Measurements from ENCODE around the gene YEATS4.

The YEATS4 gene

DNA sequence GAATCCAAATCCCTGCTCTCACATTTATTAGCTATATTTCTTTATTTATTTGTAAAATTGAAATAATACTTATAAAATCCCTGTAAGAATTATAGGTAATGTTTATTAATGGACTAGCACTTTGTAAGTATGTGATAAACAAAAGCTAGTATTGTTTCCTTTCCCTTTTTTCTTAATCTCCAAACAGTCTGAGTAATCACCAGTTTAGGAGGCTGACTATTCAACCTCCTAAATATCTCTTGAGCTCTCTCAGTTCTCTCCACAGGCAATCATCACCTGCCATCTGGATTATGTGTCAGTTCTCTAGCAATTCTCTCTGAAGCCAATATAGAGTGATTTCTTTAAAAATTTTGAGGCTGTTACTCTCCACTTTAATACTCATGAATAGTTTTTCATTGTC is 20.6 kb upstream of the YEATS4 start:
- TF ChIP-seq, protein P1, sequence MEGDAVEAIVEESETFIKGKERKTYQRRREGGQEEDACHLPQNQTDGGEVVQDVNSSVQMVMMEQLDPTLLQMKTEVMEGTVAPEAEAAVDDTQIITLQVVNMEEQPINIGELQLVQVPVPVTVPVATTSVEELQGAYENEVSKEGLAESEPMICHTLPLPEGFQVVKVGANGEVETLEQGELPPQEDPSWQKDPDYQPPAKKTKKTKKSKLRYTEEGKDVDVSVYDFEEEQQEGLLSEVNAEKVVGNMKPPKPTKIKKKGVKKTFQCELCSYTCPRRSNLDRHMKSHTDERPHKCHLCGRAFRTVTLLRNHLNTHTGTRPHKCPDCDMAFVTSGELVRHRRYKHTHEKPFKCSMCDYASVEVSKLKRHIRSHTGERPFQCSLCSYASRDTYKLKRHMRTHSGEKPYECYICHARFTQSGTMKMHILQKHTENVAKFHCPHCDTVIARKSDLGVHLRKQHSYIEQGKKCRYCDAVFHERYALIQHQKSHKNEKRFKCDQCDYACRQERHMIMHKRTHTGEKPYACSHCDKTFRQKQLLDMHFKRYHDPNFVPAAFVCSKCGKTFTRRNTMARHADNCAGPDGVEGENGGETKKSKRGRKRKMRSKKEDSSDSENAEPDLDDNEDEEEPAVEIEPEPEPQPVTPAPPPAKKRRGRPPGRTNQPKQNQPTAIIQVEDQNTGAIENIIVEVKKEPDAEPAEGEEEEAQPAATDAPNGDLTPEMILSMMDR (IDR thresholded peaks at IDR 0.05), result no peak
- no peaks in the 10 kb centered on the region for H3K4me1 ChIP-seq
- no peak overlapping the region for H3K4me3 ChIP-seq
- no peaks in the 10 kb centered on the region for H3K27me3 ChIP-seq
- H3K27ac ChIP-seq, result no peak overlapping the region
- no peak for DNase-seq
- no peaks in the 10 kb centered on the region for H3K9me3 ChIP-seq
- intact Hi-C loops (cut with DNase I; ENCODE audit: low total_unique reads), result no loop called here
- no peaks in the 10 kb centered on the region for H3K36me3 ChIP-seq

DNA sequence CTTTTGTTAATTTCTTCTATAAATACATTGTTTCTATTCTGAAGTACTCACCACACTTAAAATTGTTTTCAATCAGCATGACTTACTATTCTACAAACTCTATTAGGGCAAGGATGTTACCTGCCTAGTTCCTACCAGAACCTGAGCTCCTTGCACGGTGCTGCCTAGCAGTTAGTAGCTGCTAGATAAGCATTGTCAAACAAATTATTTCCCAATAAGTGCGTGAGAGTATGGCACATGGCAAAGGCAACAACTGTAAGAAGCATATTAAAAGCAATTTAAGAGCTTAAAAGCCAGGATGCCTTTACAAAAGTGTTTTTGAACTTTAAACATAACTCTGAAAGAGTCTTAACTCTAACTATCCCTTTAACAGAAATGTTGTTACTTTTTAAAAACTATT is 19.5 kb upstream of the YEATS4 start:
- no peaks in the 10 kb centered on the region for H3K4me1 ChIP-seq
- DNase-seq, result no peak
- no peak overlapping the region for H3K27ac ChIP-seq
- TF ChIP-seq, protein P1 (IDR thresholded peaks at IDR 0.05), result no peak
- no peak overlapping the region for H3K4me3 ChIP-seq
- intact Hi-C loops (cut with DNase I; ENCODE audit: low total_unique reads), result loop anchor here (10.0 kb wide), 1 partner anchor 185 kb away; no protein-coding TSS in a partner anchor
- H3K27me3 ChIP-seq, result no peaks in the 10 kb centered on the region
- H3K9me3 ChIP-seq, result no peaks in the 10 kb centered on the region
- H3K36me3 ChIP-seq, result no peaks in the 10 kb centered on the region

DNA sequence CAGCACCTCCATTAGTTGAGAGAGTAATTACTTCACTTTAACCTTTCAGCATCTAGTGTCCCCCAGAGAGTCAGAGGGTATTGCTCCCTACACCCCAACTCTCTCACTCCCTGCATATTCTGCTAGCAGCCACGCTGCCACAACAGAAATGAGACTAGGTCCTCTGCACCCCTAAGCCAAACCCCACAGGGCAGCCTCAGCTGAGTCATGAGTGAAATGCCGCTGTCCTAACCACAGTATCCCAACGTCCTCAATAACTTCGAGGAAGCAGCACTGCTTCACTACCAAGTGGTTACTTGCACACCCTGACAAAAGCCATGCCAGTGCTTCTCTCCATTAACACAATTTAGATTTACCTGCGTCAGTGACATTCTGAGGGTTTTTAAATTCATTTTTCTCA is 18.2 kb upstream of the YEATS4 start:
- intact Hi-C loops (cut with DNase I; ENCODE audit: low total_unique reads), result loop anchor here (10.0 kb wide), 1 partner anchor 187 kb away; no protein-coding TSS in a partner anchor
- TF ChIP-seq, protein P1 (IDR thresholded peaks at IDR 0.05), result no peak

DNA sequence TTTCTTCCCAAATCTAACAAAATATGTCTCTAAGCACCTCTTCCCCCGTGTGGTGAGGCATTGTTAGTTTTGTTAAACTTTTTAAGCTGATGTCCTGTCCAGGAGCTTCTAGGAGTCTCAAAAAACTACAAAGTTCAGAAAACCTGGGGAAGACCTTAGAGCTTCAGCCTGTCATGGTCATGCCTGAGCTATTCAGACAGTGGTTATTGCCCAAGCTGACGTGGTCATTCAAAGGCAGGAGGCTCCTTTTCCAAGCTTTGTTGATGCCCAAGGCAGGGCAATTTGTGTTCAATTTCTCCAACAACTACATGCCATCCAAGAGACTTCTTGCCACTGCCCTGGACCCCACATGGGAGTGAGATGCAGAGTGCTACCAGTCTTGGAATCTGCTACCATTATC is 17.1 kb upstream of the YEATS4 start:
- no peaks in the 10 kb centered on the region for H3K27me3 ChIP-seq
- no peaks in the 10 kb centered on the region for H3K9me3 ChIP-seq
- intact Hi-C loops (cut with DNase I; ENCODE audit: low total_unique reads), result loop anchor here (10.0 kb wide), 1 partner anchor 188 kb away; no protein-coding TSS in a partner anchor
- H3K36me3 ChIP-seq, result no peaks in the 10 kb centered on the region
- H3K27ac ChIP-seq, result no peak overlapping the region
- DNase-seq, result no peak
- TF ChIP-seq, protein P1 (IDR thresholded peaks at IDR 0.05), result no peak
- H3K4me1 ChIP-seq, result no peaks in the 10 kb centered on the region
- no peak overlapping the region for H3K4me3 ChIP-seq

More for the DNA sequence above, 18.2 kb upstream of the YEATS4 start:
- no peaks in the 10 kb centered on the region for H3K36me3 ChIP-seq
- H3K27me3 ChIP-seq, result no peaks in the 10 kb centered on the region
- no peak overlapping the region for H3K27ac ChIP-seq
- no peaks in the 10 kb centered on the region for H3K9me3 ChIP-seq
- no peaks in the 10 kb centered on the region for H3K4me1 ChIP-seq
- no peak for DNase-seq
- no peak overlapping the region for H3K4me3 ChIP-seq

DNA sequence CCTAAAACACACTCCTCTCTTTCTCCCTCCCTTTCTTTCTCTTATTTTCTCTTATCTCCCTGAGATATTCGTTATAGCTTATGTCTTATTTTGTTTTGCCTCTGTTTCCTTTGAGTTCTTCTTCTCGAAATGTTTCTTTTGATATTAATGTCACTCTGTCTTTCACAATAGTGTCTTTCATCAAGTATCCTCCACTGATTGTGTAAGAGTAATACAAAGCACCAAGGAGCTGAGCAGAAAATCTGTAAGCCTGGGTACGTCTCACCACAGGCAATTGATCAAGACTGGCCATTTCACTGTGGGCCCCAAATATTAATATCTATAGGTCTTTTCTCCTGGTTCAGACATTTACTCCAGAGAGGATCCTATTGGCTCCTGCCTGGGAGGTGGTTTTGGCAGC is 16.2 kb upstream of the YEATS4 start:
- Histone ChIP-seq H3K27ac (no peak overlapping the region), H3K9me3 (no peaks in the 10 kb centered on the region), H3K27me3 (no peaks in the 10 kb centered on the region), H3K4me3 (no peak overlapping the region), H3K36me3 (no peaks in the 10 kb centered on the region), H3K4me1 (no peaks in the 10 kb centered on the region)
- TF ChIP-seq, protein P1 (IDR thresholded peaks at IDR 0.05), result no peak
- intact Hi-C loops (cut with DNase I; ENCODE audit: low total_unique reads), result loop anchor here (10.0 kb wide), 1 partner anchor 189 kb away; no protein-coding TSS in a partner anchor
- DNase-seq, result no peak

Measured in tibial artery (tissue), 4 donors.